Large intestine (tissue), 3 donors: ENCODE data around the gene MCCC2. TPM values are rescaled to one million over a fixed set of nuclear protein-coding genes. Genes with fewer than 3 reads are reported as not detected.
A peak's percentile ranks its signal among the peaks of the same experiment; 100 is the strongest.
"Not testable (repeated sequence)": the region's sequence is repeated elsewhere in the genome, so short reads cannot be mapped to it uniquely, and the experiment has no call there.

Experiments
- DNase-seq, 2 donors: peaks; one replicate each; pipeline versions ENCODE4 v3.0.0 to v3.0.0-alpha.2; 2013
- H3K27ac ChIP-seq: one replicate; pipeline ENCODE4 v1.5.1; 2013; ENCODE audit warnings: low read length
- H3K27me3 ChIP-seq: 2 replicates; pipeline ENCODE4 v1.6.1; 2013; ENCODE audit warnings: low read length; ENCODE audit not compliant: control insufficient read depth, insufficient read depth
- H3K36me3 ChIP-seq: 2 replicates; pipeline ENCODE4 v1.6.1; 2013; ENCODE audit warnings: low read length; ENCODE audit not compliant: control insufficient read depth, insufficient read depth
- H3K4me1 ChIP-seq: one replicate; pipeline ENCODE4 v1.6.1; 2013; ENCODE audit warnings: low read length; ENCODE audit not compliant: control insufficient read depth, insufficient read depth
- H3K4me3 ChIP-seq: one replicate; pipeline ENCODE4 v1.5.1; 2013; ENCODE audit warnings: low read length
- H3K9me3 ChIP-seq: one replicate; pipeline ENCODE4 v1.6.1; 2013; ENCODE audit warnings: mild to moderate bottlenecking, low read depth, low read length, moderate library complexity; ENCODE audit not compliant: control insufficient read depth
- WGBS: methylation state at CpG from one replicate; pipeline ENCODE4 v1.1.5; 2013; ENCODE audit warnings: low lambda C conversion rate; ENCODE audit not compliant: insufficient coverage; 5-methylcytosine and 5-hydroxymethylcytosine counted together
- polyA plus RNA-seq: library from polyadenylated mRNA; unstranded; fragments of 120-200 nt; gene quantifications from one replicate; pipeline ENCODE4 v1.2.1, GENCODE V29; 2013

MCCC2 gene
- polyA plus RNA-seq, 1 donor: 43.0 TPM

DNA sequence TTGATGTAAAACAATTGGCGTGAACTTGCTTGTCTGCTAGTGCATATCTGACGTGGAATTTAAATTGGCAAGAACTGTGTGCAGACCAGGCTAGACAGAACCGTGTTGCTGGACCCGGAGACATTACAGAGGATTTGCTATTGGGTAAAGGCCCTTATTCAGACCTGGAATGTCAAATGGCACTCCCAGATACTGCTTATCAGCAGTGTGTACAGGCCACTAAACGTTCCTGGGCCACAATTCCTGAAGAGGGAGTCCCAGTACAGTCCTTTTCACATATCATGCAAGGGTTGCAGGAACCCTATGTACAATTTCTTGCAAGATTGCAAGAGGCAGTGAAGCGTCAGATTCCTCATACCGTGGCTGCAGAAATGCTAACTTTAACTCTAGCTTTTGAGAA is 13.5 kb upstream of the MCCC2 start:
- Histone ChIP-seq H3K9me3 (no peaks in the 10 kb centered on the region), H3K4me3 (no peak overlapping the region), H3K27ac (no peak overlapping the region), H3K27me3 (no peaks in the 10 kb centered on the region), H3K36me3 (peaks cover 2% of the 10 kb centered on the region), H3K4me1 (no peaks in the 10 kb centered on the region)
- DNase-seq: peak; percentile 48 to 62
- no CpG with 5 or more reads among the region's 7 CpGs for WGBS

DNA sequence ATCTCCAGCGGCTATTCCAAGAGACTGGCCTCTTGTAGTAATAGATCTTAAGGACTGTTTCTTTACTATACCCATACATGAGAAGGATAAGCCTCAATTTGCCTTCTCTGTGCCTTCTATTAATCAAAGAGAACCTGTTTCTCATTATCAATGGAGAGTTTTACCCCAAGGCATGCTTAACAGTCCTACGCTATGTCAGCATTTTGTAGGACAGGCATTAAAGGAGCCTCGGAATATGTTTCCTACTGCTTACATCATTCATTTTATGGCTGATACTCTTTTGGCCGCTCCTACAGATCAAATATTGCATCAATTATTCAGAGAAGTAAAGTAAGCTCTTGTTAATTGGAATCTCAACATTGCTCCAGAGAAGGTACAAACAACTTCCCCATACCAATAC is 11.6 kb upstream of the MCCC2 start:
- WGBS: 100% methylated on average over 2 of the region's 4 CpGs
- H3K36me3 ChIP-seq, H3K27me3 ChIP-seq: not testable (repeated sequence)

DNA sequence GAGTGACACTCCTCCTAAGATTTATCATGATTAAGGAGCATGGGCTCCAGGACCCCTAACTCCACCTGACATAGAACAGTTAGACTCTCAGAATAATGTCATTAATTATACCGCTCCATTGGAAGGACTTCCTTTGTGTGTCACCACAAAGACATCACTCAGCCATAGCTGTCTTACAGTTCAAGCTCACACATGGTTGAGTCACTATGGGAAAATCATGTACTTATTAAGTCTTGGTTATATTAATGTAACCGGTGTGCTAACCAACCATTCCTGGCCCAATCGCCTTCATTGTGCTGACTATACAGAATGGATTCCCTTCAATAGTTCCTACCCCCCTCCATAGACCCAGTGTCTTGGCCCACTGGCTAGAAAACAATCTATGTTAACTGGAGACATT is 10.9 kb upstream of the MCCC2 start:
- H3K36me3 ChIP-seq: no peaks in the 10 kb centered on the region
- no peaks in the 10 kb centered on the region for H3K4me1 ChIP-seq
- no peak for DNase-seq
- H3K27ac ChIP-seq: no peak overlapping the region
- no peaks in the 10 kb centered on the region for H3K9me3 ChIP-seq
- no CpG with 5 or more reads among the region's 3 CpGs for WGBS
- no peaks in the 10 kb centered on the region for H3K27me3 ChIP-seq
- H3K4me3 ChIP-seq: no peak overlapping the region

More for the DNA sequence above, 11.6 kb upstream of the MCCC2 start:
- not testable (repeated sequence) for H3K9me3 ChIP-seq, H3K27ac ChIP-seq, H3K4me3 ChIP-seq, DNase-seq, H3K4me1 ChIP-seq

DNA sequence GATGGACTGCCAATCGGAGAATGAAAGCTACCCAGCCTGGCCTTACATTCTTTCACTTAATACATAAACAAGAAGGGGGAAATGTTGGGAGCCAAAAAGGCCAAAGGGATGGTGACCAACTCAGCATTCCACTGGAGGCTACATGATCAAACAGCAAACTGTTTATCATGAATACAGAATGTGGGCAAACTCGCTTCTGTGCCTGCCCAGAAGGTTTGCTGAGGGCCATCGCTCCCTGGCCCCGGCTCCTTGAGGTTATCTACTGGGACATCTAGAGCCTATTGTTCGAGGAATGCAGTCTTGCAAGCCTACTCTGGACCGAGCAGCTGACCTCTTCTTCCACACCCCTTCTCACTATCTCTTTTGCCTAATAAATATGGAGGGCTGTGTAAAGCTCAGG is 9.3 kb upstream of the MCCC2 start:
- H3K9me3 ChIP-seq, H3K36me3 ChIP-seq, DNase-seq, H3K4me1 ChIP-seq, H3K4me3 ChIP-seq, H3K27me3 ChIP-seq, H3K27ac ChIP-seq: not testable (repeated sequence)
- WGBS: no CpG with 5 or more reads among the region's 6 CpGs

DNA sequence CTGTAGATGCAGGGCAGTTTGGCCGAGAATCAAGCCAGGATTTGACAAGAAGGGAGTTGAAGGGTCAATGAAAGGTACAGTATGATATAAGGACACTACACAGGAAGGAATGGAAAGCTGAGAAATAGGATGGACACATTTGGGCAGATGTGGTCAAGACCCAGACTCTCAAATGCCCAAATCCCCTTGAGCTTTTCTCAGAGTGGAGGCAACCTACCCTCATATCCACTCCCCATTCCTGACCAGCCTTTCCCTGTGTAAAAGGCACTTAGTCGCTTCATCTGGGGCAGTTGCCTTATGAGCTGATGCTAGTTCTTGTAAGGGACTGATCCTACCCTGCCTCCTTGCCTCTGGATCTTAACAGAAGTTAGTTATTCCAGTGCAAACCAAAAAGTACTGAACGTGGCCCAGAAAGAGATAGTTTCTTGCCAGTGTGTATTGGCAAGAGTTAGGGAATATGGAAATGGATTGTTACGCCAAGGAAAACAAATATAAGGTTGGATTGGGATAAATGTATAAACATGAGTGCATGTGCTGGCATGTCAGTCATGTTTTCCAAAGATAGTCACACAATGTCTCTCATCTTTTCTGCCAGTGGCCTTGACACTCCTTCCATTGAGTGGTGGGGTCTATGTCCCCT is 4.1 kb upstream of the MCCC2 start:
- DNase-seq: no peak
- Histone ChIP-seq H3K4me3 (no peak overlapping the region), H3K36me3 (no peaks in the 10 kb centered on the region), H3K27me3 (no peaks in the 10 kb centered on the region), H3K27ac (no peak overlapping the region), H3K9me3 (no peaks in the 10 kb centered on the region), H3K4me1 (peaks cover 2% of the 10 kb centered on the region)
- whole genome bisulfite sequencing: 100% methylated on average over 1 of the region's 4 CpGs

DNA sequence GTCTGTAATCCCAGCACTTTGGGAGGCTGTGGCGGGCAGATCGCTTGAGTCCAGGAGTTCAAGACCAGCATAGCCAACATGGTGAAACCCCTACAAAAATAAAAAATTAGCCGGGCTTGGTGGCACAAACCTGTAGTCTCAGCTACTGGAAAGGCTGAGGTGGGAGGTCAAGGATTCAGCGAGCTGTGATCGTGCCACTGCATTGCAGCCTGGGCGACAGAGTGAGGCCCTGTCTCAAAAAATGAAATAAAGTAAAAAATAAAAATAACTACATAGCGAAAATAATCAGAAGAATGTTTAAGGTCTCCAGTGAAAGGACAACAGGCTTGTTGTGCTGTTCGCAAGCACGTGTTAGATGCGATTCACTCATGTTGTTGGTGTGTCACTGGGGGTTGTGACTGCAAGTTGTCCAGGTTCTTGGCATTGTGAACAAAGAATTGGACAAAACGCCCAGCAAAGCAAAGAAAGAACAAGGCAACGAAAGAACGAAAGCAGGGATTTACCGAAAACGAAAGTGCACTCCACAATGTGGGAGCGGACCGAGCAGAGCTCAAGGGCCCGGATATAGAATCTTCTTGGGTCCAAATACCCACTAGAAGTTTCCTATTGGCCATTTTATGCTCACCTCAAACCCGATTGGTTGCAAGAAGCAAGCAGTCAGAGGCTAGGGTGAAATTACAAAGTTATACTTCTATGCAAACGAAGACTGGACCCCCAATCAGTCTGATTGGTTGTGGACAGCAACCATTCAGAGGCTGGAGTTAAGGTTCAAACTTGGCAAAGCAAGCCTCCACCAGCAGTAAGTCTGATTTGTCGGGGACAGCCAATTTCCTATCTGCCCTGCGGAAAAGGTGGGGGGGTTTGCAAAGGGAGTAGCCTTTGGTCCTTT is 844 bp upstream of the MCCC2 start:
- 86% methylated on average over 11 of the region's 22 CpGs for WGBS
- Histone ChIP-seq H3K27me3 (no peaks in the 10 kb centered on the region), H3K9me3 (no peaks in the 10 kb centered on the region), H3K36me3 (no peaks in the 10 kb centered on the region), H3K4me3 (peak overlapping the region; percentile 67), H3K4me1 (peaks cover 2% of the 10 kb centered on the region), H3K27ac (peak overlapping the region; percentile 80)
- no peak for DNase-seq

DNA sequence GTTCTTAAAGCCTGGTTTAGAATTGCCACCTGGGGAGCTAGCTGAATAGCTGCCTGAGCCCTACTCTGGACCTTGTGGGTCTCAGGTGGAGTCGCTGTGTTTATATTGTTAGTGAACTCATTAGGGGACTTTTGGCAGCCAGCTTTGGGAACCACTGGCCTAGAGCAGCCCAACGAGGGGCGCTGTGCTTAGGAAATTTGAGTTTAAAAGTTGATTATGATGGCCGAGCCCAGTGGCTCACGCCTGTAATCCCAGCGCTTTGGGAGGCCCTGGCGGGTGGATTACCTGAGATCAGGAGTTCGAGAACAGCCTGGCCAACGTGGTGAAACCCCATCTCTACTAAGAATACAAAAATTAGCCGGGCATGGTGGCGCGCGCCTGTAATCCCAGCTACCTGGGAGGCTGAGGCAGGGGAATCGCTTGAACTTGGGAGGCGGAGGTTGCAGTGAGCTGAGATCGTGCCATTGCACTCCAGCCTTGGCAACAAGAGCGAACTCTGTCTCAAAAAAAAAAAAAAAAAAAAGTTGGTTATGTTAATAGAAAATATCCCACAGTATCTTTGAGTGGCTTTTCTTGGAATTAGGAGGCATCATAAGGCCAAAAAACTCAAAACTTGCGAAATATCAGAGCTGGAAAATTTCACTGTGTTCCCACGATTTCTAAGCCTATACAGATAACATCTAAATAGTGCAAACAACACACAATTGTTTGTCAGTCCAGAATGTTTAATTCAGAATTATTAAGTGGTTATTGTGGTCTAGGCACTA is 809 bp downstream of the MCCC2 start:
- Histone ChIP-seq H3K27me3 (no peaks in the 10 kb centered on the region), H3K4me3 (peak overlapping the region; percentile 67), H3K36me3 (no peaks in the 10 kb centered on the region), H3K27ac (peak overlapping the region; percentile 80), H3K4me1 (peaks cover 2% of the 10 kb centered on the region), H3K9me3 (no peaks in the 10 kb centered on the region)
- DNase-seq: no peak
- no CpG with 5 or more reads among the region's 19 CpGs for WGBS

DNA sequence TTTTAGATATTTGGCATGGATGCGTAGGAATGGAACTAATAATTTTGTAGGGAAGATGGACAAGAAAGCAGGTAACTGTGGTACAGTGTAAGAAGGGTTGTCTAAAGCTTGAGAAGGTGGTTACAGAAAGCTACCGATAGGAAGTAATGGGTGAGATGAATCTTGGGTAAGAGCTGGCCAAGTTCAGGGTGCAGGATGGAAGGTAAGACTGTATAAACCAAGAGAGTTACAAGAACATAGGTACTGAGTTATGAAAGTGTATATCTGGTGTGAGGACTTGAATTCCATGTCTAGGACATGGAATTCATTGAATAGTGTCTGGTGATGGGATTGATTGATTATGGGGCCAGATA is 1.4 kb downstream of the MCCC2 start:
- Histone ChIP-seq H3K27me3 (no peaks in the 10 kb centered on the region), H3K9me3 (no peaks in the 10 kb centered on the region), H3K4me1 (peaks cover 2% of the 10 kb centered on the region), H3K36me3 (no peaks in the 10 kb centered on the region), H3K27ac (no peak overlapping the region), H3K4me3 (no peak overlapping the region)
- WGBS: no CpG with 5 or more reads among the region's 2 CpGs
- no peak for DNase-seq

DNA sequence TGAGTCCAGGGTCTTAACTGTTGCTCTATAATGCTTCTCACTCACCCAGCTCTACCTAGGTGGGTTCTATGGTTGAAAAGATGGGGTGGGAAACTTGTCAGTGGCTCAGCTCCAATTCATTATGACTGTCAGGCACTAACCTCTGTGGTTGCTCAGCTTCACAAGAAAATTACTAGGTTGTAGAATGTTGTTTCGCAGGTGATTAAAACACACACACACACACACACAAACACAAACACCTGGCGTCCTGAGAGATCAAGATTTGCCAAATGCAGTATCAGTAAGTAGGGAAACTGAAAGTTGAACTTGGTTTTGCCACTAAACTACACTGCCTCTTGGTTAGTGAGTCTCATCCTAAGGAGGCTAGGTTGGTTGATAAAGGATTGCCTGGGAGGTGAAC is 2.8 kb downstream of the MCCC2 start:
- peaks cover 4% of the 10 kb centered on the region for H3K36me3 ChIP-seq
- no peak overlapping the region for H3K27ac ChIP-seq
- DNase-seq: no peak
- H3K4me1 ChIP-seq: peaks cover 2% of the 10 kb centered on the region
- no peaks in the 10 kb centered on the region for H3K27me3 ChIP-seq
- H3K4me3 ChIP-seq: no peak overlapping the region
- H3K9me3 ChIP-seq: no peaks in the 10 kb centered on the region
- no CpG with 5 or more reads among the region's 2 CpGs for WGBS

DNA sequence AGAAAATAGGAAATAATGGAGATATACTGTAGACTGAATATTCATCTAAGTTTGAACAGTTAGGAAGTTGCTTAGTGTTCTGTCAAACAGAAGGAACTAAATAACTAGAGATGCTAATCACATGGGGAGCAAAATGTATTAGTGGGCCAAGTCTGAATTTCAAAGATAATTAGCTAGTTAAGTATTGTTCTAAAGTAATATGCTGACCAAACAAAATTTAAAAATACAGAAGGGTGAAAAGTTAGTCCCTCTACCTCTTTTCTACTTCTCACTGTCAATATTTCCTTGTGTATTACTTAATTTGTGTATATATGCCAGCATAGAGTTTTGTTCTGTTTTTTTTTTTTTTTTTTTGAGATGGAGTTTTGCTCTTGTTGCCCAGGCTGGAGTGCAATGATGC is 4.0 kb downstream of the MCCC2 start:
- H3K4me1 ChIP-seq: peaks cover 2% of the 10 kb centered on the region
- peaks cover 5% of the 10 kb centered on the region for H3K36me3 ChIP-seq
- no peaks in the 10 kb centered on the region for H3K9me3 ChIP-seq
- no peak for DNase-seq
- no peak overlapping the region for H3K4me3 ChIP-seq
- no peaks in the 10 kb centered on the region for H3K27me3 ChIP-seq
- H3K27ac ChIP-seq: no peak overlapping the region
